ENCODE results near the gene LRRC34.

Gene LRRC34

DNA sequence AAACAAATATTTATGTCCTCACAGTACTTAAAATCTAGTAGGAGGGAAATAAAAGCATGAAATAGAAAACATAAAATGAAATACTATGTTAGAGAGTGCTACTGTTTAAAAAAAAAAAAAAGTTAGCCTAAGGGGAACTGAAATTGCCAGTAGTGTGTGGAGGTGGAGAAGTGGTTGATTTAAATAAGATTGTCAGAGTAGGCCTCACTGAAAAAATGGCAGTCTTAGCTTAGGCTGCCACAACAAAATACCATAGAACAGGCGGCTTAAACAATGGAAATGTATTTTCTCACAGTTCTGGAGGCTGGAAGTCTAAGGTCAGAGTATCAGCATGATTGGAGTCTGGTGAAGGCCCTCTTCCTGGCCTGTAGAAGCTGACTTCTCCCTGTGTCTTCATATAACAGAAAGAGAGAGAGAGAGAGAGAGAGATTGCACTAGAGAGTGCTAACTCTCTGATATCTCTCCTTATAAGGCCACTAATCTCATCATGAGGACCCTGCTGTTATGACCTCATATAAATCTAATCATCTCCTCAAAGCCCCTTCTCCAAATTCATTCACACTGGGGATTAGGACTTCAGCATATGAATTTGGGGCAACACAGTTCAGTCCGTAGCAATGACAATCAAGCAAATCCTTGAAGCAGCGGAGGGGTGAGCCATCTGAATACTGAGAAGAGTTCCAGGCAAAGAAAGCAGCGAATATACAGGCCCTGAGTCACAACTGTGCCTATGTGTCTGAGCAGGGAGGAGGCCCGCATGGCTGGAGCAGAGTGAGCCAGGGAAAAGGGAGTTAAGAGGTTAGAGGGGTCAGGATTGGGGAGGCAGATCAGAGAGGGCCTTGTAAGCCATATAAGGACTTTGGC lies 23.6 kb upstream of the LRRC34 start:
- H3K4me3 ChIP-seq (ENCODE audit: control insufficient read depth, low read depth, low read length), result no peak overlapping the region
- no peak for DNase-seq (ENCODE audit: low read depth)
- TF ChIP-seq, protein P1, sequence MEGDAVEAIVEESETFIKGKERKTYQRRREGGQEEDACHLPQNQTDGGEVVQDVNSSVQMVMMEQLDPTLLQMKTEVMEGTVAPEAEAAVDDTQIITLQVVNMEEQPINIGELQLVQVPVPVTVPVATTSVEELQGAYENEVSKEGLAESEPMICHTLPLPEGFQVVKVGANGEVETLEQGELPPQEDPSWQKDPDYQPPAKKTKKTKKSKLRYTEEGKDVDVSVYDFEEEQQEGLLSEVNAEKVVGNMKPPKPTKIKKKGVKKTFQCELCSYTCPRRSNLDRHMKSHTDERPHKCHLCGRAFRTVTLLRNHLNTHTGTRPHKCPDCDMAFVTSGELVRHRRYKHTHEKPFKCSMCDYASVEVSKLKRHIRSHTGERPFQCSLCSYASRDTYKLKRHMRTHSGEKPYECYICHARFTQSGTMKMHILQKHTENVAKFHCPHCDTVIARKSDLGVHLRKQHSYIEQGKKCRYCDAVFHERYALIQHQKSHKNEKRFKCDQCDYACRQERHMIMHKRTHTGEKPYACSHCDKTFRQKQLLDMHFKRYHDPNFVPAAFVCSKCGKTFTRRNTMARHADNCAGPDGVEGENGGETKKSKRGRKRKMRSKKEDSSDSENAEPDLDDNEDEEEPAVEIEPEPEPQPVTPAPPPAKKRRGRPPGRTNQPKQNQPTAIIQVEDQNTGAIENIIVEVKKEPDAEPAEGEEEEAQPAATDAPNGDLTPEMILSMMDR (conservative IDR thresholded peaks at IDR 0.05; ENCODE audit: control insufficient read depth, insufficient read depth, low read depth, low read length), result no peak

DNA sequence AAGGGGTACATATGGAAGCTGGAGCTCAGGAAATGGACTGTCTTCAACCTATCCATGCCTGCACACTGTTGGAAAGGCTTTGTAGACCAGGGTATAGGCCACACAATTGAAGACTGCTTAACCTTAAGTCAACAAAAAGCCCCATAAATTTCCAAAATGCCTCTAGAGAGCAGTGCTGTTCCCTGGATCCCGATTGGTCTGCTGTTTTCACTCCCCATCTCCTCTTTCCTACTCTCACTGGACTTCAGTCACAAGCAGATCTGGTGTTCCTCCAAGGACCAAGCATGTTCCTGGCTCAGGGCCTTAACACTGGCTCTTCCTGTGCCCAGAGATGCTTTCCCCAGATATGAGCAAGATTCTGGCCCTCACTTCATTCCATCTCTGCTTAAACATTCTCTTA lies 22.8 kb upstream of the LRRC34 start:
- H3K4me3 ChIP-seq (ENCODE audit: control insufficient read depth, low read depth, low read length), result no peak overlapping the region
- DNase-seq (ENCODE audit: low read depth), result no peak
- TF ChIP-seq, protein P1 (conservative IDR thresholded peaks at IDR 0.05; ENCODE audit: control insufficient read depth, insufficient read depth, low read depth, low read length), result no peak

DNA sequence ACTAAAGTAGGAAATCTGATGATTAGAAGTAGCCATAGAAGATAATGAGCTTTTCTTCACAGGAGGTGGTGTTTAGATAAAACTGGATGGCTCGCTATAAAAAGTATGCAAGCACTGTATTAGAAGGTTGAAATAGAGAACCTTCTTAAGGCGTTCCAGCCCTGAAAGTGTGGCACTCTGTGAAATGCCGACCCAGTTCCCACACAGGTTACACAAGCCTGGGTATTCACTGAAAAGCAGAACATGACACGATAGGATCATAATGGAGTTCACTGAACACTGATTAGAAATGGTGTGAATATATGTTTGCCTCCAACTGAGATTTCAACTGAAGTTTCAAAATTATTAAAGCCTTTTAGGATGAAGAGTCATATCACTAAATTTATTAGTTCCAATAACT lies 15.0 kb upstream of the LRRC34 start:
- TF ChIP-seq, protein P1 (conservative IDR thresholded peaks at IDR 0.05; ENCODE audit: control insufficient read depth, insufficient read depth, low read depth, low read length), result no peak
- no peak for DNase-seq (ENCODE audit: low read depth)
- H3K4me3 ChIP-seq (ENCODE audit: control insufficient read depth, low read depth, low read length), result no peak overlapping the region

DNA sequence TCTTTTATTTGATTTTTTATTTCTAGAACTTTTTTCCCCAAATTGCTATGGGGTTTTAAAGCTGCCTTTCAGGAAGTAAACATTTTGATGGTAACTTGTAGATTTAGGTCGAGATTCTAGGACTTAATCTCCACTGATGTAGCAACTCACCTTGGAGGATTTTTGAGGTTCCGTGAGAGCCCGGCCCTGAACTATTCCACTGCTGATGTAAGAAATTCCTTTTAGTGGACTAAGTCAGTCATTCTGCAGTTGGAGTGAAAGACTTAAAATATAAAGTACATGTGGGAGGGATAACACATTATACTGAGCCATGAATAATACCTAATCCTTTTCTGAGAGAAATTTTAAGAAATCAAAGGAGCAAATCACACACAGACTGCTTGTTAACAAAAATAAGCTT lies 12.6 kb upstream of the LRRC34 start:
- DNase-seq (ENCODE audit: low read depth), result no peak
- TF ChIP-seq, protein P1 (conservative IDR thresholded peaks at IDR 0.05; ENCODE audit: control insufficient read depth, insufficient read depth, low read depth, low read length), result no peak
- H3K4me3 ChIP-seq (ENCODE audit: control insufficient read depth, low read depth, low read length), result no peak overlapping the region

DNA sequence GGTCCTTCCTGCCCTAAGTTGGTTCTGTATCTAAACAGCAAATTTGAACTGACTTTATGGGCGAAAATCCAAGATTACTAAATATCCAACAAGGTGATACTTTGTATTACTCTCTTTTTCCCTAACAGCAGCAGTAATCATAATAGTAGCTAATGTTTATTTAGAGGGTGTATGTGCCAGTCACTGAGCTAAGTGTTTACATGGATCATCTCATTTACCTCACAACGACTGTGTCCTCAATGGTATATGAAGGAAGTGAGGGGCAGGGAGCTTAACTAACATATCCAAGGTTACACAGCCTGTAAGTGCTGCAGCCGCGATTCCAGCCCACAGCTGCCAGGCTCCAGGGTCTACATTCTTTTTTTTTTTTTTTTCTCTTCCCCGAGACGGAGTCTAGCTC lies 10.3 kb upstream of the LRRC34 start:
- TF ChIP-seq, protein P1 (conservative IDR thresholded peaks at IDR 0.05; ENCODE audit: control insufficient read depth, insufficient read depth, low read depth, low read length), result no peak
- DNase-seq (ENCODE audit: low read depth), result no peak
- H3K4me3 ChIP-seq (ENCODE audit: control insufficient read depth, low read depth, low read length), result no peak overlapping the region

DNA sequence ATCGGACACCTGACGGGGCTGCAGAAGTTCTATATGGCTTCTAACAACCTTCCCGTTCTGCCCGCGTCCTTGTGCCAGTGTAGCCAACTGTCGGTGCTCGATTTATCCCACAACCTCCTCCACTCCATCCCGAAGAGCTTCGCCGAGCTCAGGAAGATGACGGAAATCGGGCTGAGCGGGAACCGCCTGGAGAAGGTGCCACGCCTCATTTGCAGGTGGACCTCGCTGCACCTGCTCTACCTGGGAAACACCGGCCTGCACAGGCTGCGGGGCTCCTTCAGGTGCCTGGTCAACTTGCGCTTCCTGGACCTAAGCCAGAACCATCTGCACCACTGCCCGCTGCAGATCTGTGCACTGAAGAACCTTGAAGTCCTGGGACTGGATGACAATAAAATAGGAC lies 9.8 kb upstream of the LRRC34 start:
- DNase-seq (ENCODE audit: low read depth), result no peak
- TF ChIP-seq, protein P1 (conservative IDR thresholded peaks at IDR 0.05; ENCODE audit: control insufficient read depth, insufficient read depth, low read depth, low read length), result no peak
- H3K4me3 ChIP-seq (ENCODE audit: control insufficient read depth, low read depth, low read length), result no peak overlapping the region

Data from fibroblast of mammary gland (primary cell).